ENCODE results near the gene GCG.

DNA sequence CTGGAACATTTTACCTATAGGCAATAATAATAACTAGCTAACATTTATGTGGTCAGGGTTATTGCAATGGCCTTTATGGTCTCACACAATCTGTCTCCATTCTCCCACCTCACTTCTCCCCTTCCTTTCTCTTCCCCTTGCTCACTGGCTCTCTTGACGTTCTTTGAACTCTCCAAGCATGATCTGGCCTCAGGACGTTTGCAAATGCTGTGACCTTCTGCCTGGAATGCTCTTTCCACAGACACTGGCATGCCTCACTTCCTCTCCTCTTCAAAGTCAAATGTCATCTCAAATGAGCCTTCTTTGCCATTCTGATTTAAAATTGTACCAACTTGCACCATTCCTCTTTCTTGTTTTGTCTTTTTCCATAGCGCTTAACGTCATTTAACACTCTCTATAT is 25.3 kb upstream of the GCG start:
- TF ChIP-seq, protein P1, sequence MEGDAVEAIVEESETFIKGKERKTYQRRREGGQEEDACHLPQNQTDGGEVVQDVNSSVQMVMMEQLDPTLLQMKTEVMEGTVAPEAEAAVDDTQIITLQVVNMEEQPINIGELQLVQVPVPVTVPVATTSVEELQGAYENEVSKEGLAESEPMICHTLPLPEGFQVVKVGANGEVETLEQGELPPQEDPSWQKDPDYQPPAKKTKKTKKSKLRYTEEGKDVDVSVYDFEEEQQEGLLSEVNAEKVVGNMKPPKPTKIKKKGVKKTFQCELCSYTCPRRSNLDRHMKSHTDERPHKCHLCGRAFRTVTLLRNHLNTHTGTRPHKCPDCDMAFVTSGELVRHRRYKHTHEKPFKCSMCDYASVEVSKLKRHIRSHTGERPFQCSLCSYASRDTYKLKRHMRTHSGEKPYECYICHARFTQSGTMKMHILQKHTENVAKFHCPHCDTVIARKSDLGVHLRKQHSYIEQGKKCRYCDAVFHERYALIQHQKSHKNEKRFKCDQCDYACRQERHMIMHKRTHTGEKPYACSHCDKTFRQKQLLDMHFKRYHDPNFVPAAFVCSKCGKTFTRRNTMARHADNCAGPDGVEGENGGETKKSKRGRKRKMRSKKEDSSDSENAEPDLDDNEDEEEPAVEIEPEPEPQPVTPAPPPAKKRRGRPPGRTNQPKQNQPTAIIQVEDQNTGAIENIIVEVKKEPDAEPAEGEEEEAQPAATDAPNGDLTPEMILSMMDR (IDR thresholded peaks at IDR 0.05; ENCODE audit: poor library complexity, severe bottlenecking): no peak
- no peak for TF ChIP-seq EP300 (conservative IDR thresholded peaks at IDR 0.05; ENCODE audit: poor library complexity, severe bottlenecking)

Data from neural cell (in vitro differentiated cells).